Activated CD4-positive, alpha-beta T cell treated with anti-CD3 and anti-CD28 coated beads, Interleukin-2, Interleukin-6, amounts not matched to agents 100 ng/mL and 50 ng/mL, durations not matched to agents 16 hours and 8 hours (primary cell): ENCODE data around the gene SCT.

Experiments
- DNase-seq: peaks from one replicate; pipeline ENCODE4 v3.0.0-alpha.2; 2020

The SCT gene

DNA sequence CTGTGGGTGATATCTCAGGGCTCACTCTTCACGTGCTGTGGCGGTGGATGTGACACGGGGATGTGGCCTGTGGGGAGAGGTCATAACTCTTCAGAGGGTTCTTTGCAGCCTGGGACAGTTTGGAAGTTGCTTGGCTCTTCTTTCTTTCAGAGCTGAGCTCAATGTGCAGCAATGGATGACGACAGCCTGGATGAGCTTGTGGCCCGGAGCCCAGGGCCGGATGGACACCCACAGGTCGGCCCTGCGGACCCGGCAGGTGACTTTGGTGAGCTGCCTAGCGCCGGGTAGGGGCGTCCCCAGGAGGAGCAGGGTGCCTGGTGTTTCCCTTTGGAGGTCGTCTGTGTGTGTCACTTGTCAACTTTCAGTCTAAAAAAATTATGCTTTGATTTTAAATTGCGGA is 45.6 kb downstream of the SCT start:
- no peak for DNase-seq

DNA sequence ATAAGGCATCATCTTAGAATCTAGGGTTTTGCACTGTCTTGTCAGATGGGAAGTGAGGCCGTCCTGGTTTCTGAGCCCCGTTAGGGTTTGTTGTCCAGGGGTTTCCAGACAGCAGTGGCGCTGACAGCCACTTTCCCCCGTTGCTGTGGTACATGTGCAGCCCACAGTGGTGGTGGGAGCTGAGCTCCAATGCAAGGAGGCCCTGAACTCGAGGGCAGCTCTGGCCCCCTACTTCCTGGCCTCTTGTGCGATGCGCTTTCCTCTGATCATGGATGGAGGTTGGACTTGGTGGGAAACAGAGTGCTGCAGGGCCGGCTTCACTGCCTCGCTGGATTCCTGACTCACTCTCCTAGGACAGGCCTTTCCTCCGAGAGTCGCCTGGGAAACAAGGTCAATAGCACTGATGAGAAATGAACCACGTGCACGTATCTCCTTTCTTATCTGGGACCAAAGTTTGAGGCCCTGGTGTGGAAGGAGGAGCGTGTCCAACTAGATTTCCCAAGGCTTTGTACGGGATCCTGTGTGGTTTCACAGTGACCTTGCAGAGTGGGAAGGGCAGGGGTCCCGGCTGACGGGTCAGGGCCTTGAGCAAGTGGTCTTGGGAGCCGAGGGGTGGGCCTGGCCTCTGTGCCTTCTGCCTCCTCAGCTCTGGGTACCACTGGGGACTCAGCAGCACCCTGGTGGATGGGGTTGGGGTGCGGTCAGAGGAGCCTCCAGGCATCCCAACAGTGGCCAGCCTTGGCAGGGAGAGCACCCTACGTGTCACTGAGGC is 47.0 kb downstream of the SCT start:
- no peak for DNase-seq

- no peak for DNase-seq
Measured at GRCh38 chr11:578276-579035, 48.5 kb downstream of the SCT start.

DNA sequence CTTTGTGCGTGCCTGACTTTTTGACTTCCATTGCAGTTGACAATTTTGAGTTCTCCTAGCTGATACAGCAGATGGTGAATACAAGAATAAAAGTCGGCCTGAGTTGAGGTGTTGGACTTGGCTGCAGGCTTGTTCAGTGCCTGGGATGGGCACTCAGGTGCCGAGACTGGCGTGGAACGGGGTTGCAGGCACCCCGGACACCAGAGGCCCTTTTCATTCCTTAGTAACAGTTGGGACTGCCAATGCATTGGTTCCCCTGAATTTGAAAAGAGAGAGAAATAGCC is 49.4 kb downstream of the SCT start:
- DNase-seq = no peak

GRCh38 chr11:576811-577610 is 50.0 kb downstream of the SCT start:
- DNase-seq = no peak
